H1 (cell line): ENCODE results near the gene IGF2BP3. TPM values are rescaled to one million over a fixed set of nuclear protein-coding genes. Genes with fewer than 3 reads are reported as not detected.
A peak's percentile ranks its signal among the peaks of the same experiment; 100 is the strongest.

ENCODE experiments used
- BRCA1 ChIP-seq: IDR thresholded peaks from 2 replicates; pipeline ENCODE4 v1.6.1; 2012; ENCODE audit warnings: low read depth, low read length, improper control_type of control experiment
- CTBP2 ChIP-seq: IDR thresholded peaks from 2 replicates; pipeline ENCODE4 v1.7.0; 2011; ENCODE audit warnings: borderline replicate concordance, mild to moderate bottlenecking, moderate library complexity, mixed read lengths, low read length; ENCODE audit not compliant: insufficient read depth, insufficient read length
- CTCF ChIP-seq, 3 experiments: IDR thresholded peaks; 1 replicate in 2 of 3; 2 replicates in 1 of 3; pipeline versions ENCODE4 v1.5.1 to v1.6.1; 2011; ENCODE audit warnings: low read length in 3 of 3, mild to moderate bottlenecking in 3 of 3, inconsistent platforms in 2 of 3, low read depth in 1 of 3, moderate library complexity in 1 of 3; ENCODE audit not compliant: insufficient read depth in 1 of 3; ENCODE audit errors: control extremely low read depth in 1 of 3
- EGR1 ChIP-seq: IDR thresholded peaks from 2 replicates; pipeline ENCODE4 v1.6.1; 2011; ENCODE audit warnings: low read depth, low read length, borderline replicate concordance
- EP300 ChIP-seq, 2 experiments: IDR thresholded peaks; 1 replicate in 1 of 2; 2 replicates in 1 of 2; pipeline ENCODE4 v1.6.1; 2011 to 2012; ENCODE audit warnings: low read depth in 2 of 2, low read length in 2 of 2, mild to moderate bottlenecking in 2 of 2, borderline replicate concordance in 1 of 2, inconsistent platforms in 1 of 2, moderate library complexity in 1 of 2
- KDM5A ChIP-seq: fragments of 200-600 bp; IDR thresholded peaks from 2 replicates; pipeline ENCODE4 v1.7.1; 2012; ENCODE audit warnings: mild to moderate bottlenecking, low read length, inconsistent platforms, mixed read lengths
- RAD21 ChIP-seq, 2 experiments: IDR thresholded peaks in 1 of 2; conservative IDR thresholded peaks in 1 of 2; 2 replicates each; pipeline ENCODE4 v1.6.1; 2011; ENCODE audit warnings: low read depth in 2 of 2, low read length in 2 of 2, improper control_type of control experiment in 1 of 2, inconsistent platforms in 1 of 2, mild to moderate bottlenecking in 1 of 2, moderate library complexity in 1 of 2
- SIX5 ChIP-seq: IDR thresholded peaks from 2 replicates; pipeline ENCODE4 v1.6.1; 2011; ENCODE audit warnings: mild to moderate bottlenecking, low read depth, low read length
- TAF1 ChIP-seq: IDR thresholded peaks from 2 replicates; pipeline ENCODE4 v1.6.1; 2011; ENCODE audit warnings: mild to moderate bottlenecking, low read depth, low read length
- TBP ChIP-seq: IDR thresholded peaks from 2 replicates; pipeline ENCODE4 v1.6.1; 2011; ENCODE audit warnings: low read depth, low read length, improper control_type of control experiment
- YY1 ChIP-seq: IDR thresholded peaks from 2 replicates; pipeline ENCODE4 v1.6.1; 2011; ENCODE audit warnings: low read depth, mild to moderate bottlenecking, low read length
- polyA plus RNA-seq, 7 experiments: library from polyadenylated mRNA; depleted of rRNA in 3 of 7; stranded (reverse) in 5 of 7; unstranded in 2 of 7; fragments of >200 nt in 5 of 7; fragments of 200-250 nt in 2 of 7; gene quantifications; 1 replicate in 5 of 7; 2 replicates in 1 of 7; 4 replicates in 1 of 7; pipeline versions ENCODE4 v1.2.1 to v1.2.3, GENCODE V29; 2011 to 2013; ENCODE audit warnings: missing spikeins in 2 of 7, mixed read lengths in 2 of 7
- total RNA-seq: library from RNA; stranded (reverse); fragmentation: NEBNext Ultra II Directional; extraction: Animal tissue kit (Norgen Biotek cat#: 25700); gene quantifications from 2 replicates; pipeline ENCODE4 v1.2.1, GENCODE V29; 2021

IGF2BP3 gene
- total and polyA plus RNA-seq, 2 of the 8 experiments (the other 6 are each of a cell fraction or from before 2014, with no cell fraction given): 66.3 to 193 TPM

DNA sequence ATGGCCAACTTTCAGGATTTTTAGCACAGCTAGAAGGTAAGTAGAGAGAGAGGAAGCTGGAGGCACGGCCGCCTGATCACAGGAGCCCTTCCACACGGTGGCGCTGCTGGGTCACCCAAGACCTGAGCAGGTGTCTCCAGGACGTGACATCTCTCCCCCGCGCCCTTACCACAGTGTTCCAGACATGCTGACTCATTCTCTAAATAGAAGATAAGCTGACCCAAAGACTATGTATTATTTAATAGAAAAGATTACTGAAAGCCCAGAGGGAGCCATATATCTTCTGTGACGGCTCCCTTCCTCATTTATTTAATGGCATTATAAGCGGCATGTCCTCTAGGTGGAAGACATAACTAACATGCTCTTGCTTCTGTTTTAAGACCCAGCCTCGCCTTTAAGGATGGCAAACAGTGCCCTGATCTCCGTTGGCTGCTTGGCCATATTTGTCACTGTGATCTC, 197.1 kb downstream of the IGF2BP3 start (continued):
- TF ChIP-seq RAD21 (IDR thresholded peaks at IDR 0.05 in 1 of 2, conservative IDR thresholded peaks at IDR 0.05 in 1 of 2; ENCODE audit: low read depth in 2 of 2, low read length in 2 of 2) (peak; percentile 87), YY1 (no peak), TAF1 (peak; percentile 61; the same call in 1 of the 2 replicates), BRCA1 (no peak), TBP (peak; percentile 46; the same call in 1 of the 2 replicates), CTCF (IDR thresholded peaks at IDR 0.05; ENCODE audit: control extremely low read depth in 1 of 3, insufficient read depth in 1 of 3, low read depth in 1 of 3, low read length in 3 of 3) (peak; percentile 89 to 97 (median 93)), EP300 (IDR thresholded peaks at IDR 0.05; ENCODE audit: borderline replicate concordance in 1 of 2, low read depth in 2 of 2, low read length in 2 of 2) (no peak), SIX5 (no peak), KDM5A (no peak), EGR1 (no peak), CTBP2 (no peak)
